Ascending aorta (tissue), 2 donors: ENCODE measurements around the gene AQP4. TPM values are rescaled to one million over a fixed set of nuclear protein-coding genes. Genes with fewer than 3 reads are reported as not detected.

Source experiments
- DNase-seq, 2 donors: peaks; one replicate each; pipeline ENCODE4 v3.0.0-alpha.2; 2019; ENCODE audit warnings: low spot score in 2 of 2
- H3K27ac ChIP-seq, 2 donors: fragments of 200-600 bp; sonication (generic); one replicate each; pipeline ENCODE4 v1.5.1; 2016 to 2017; ENCODE audit warnings: mild to moderate bottlenecking in 1 of 2
- H3K27me3 ChIP-seq: fragments of 200-600 bp; sonication (generic); one replicate; pipeline ENCODE4 v1.5.1; 2017
- H3K36me3 ChIP-seq, 2 donors: fragments of 200-600 bp; sonication (generic); one replicate each; pipeline ENCODE4 v1.5.1; 2016
- H3K4me1 ChIP-seq, 2 donors: fragments of 200-600 bp; sonication (generic); one replicate each; pipeline ENCODE4 v1.5.1; 2016 to 2017; ENCODE audit warnings: mild to moderate bottlenecking in 1 of 2
- H3K4me3 ChIP-seq, 2 donors: fragments of 200-600 bp; sonication (generic); one replicate each; pipeline ENCODE4 v1.5.1; 2016 to 2017; ENCODE audit warnings: mild to moderate bottlenecking in 1 of 2
- H3K9me3 ChIP-seq, 2 donors: fragments of 200-600 bp; sonication (generic); one replicate each; pipeline ENCODE4 v1.5.1; 2016
- intact Hi-C: fragments of 100-400 bp; cut with DNase I; formaldehyde crosslinking; loops from one replicate; pipeline ENCODE4 v1.15.1; 2023
- total RNA-seq: library from RNA; depleted of rRNA; stranded (reverse); fragments of >200 nt; gene quantifications from one replicate; pipeline ENCODE4 v1.1.0, GENCODE V29; 2016
- TF ChIP-seq, protein P1 (sequence below), 3 experiments: fragments of 200-600 bp in 2 of 3; fragments of 450-650 bp in 1 of 3; sonication (generic) in 2 of 3; IDR thresholded peaks; one replicate each; pipeline ENCODE4 v1.5.1; 2016 to 2019; ENCODE audit warnings: antibody characterized with exemption in 3 of 3, mild to moderate bottlenecking in 1 of 3, moderate library complexity in 1 of 3

AQP4 gene, protein sequence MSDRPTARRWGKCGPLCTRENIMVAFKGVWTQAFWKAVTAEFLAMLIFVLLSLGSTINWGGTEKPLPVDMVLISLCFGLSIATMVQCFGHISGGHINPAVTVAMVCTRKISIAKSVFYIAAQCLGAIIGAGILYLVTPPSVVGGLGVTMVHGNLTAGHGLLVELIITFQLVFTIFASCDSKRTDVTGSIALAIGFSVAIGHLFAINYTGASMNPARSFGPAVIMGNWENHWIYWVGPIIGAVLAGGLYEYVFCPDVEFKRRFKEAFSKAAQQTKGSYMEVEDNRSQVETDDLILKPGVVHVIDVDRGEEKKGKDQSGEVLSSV
- total RNA-seq = not detected

DNA sequence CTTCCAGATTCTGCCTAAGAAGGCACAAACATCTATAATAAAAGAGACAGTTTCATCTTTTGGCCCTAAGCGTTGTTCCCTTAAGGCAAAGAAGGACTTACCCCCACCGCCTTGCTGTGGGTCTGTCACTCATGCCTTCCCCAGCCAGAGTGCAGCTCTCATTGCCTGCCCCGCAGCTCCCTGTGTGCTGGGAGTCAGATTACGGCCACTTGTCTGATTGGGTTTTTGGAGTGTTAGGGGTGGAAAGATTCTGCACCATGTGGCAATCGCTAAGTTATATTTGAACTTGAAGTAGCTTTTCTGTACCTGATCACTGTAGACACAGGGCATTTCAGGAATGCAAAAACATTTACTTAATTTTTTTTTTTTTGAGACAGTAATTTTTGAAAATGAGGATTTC is at the start of gene AQP4:
AQP4 (minus strand) TSS at position 151 of the 400 bp plus-strand sequence; CDS start at position 133, 18 bp downstream.
- Histone ChIP-seq H3K4me3 (no peak within 1 kb of the TSS), H3K4me1 (no peaks in the 10 kb centered on the region), H3K9me3 (no peaks in the 10 kb centered on the region), H3K27ac (no peak within 1 kb of the TSS), H3K27me3 (no peaks in the 10 kb centered on the region), H3K36me3 (no peaks in the 10 kb centered on the region)
- TF ChIP-seq, protein P1, sequence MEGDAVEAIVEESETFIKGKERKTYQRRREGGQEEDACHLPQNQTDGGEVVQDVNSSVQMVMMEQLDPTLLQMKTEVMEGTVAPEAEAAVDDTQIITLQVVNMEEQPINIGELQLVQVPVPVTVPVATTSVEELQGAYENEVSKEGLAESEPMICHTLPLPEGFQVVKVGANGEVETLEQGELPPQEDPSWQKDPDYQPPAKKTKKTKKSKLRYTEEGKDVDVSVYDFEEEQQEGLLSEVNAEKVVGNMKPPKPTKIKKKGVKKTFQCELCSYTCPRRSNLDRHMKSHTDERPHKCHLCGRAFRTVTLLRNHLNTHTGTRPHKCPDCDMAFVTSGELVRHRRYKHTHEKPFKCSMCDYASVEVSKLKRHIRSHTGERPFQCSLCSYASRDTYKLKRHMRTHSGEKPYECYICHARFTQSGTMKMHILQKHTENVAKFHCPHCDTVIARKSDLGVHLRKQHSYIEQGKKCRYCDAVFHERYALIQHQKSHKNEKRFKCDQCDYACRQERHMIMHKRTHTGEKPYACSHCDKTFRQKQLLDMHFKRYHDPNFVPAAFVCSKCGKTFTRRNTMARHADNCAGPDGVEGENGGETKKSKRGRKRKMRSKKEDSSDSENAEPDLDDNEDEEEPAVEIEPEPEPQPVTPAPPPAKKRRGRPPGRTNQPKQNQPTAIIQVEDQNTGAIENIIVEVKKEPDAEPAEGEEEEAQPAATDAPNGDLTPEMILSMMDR (IDR thresholded peaks at IDR 0.05) = no peak
- intact Hi-C loops = no loop called here
- DNase-seq = no peak

DNA sequence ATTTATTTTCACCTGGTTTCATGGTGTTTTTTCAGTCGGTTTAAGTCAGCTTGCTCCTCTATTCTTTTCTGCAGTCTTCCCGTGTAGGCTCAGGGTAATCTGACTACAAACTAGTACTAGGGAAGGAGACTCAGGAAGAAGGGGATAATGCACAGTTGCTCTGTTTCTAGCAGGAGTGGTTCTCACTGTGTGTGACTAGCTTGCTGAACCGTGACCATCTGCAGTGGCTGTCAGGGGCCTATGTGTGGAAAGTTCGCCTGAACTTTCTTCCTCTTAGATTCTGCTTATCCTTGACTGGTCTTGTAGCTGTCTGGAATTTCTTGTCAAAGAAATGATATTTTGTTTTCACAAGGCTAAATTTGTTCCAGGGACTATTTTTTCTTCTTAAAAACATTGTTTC is 46.3 kb upstream of the AQP4 start:
- Histone ChIP-seq H3K27me3 (no peaks in the 10 kb centered on the region), H3K27ac (no peak overlapping the region), H3K4me3 (no peak overlapping the region), H3K9me3 (no peaks in the 10 kb centered on the region), H3K4me1 (no peaks in the 10 kb centered on the region), H3K36me3 (no peaks in the 10 kb centered on the region)
- intact Hi-C loops = no loop called here
- TF ChIP-seq, protein P1 (IDR thresholded peaks at IDR 0.05) = no peak
- no peak for DNase-seq

DNA sequence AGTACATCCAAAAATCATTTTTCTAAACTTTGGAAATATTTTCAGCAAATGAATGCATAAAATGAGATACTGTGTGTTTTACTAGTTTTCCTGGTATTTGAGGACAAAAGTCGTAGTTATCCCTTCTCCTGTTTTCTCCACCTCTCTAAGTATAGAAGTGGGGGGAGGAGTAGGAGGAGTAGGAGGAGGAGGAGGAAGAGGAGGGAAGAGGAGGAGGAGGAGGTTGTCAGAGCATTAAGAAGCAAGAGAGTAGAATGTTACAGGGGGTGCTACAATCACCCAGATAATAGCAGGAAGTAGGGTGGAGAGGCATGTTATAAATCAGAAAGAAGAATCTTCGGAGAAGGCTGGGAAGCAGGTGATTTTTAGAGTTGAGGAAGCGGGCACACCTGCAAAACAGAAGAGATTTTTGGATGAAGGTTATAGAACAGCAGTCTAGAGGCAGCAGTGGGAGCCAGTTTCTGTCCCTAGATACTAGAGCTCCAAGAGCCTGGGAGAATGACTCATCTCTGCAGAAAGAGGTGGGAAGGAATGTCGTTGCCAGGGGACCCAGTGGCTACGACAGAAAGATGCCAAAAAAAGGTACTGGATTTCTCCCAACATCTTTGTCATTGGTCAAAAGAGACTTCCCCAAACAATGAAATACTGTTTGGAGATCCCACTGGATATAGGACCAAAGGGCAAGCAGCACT is 44.2 kb upstream of the AQP4 start:
- H3K9me3 ChIP-seq = no peaks in the 10 kb centered on the region
- intact Hi-C loops = no loop called here
- no peak overlapping the region for H3K27ac ChIP-seq
- no peak for DNase-seq
- TF ChIP-seq, protein P1 (IDR thresholded peaks at IDR 0.05) = no peak
- H3K4me1 ChIP-seq = no peaks in the 10 kb centered on the region
- H3K36me3 ChIP-seq = no peaks in the 10 kb centered on the region
- H3K27me3 ChIP-seq = no peaks in the 10 kb centered on the region
- H3K4me3 ChIP-seq = no peak overlapping the region

DNA sequence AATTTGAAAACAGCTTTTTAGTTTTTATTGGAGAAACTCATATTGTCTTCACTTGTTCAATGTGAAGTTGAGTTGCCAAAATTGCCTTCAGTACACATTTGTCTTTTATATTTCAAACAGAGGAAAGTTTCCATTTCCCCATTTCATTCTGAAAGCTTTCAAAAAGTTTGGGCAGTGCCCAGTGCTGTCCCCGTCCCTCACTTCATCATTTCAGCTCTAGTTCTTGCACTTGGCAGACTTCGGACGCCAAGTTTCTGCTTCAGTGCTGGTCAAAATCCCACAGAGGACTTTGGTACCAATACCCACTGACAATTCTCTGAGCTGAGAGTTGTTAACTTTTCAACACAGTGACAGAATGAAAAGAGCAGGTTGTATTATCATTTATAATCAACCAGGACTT is 43.4 kb upstream of the AQP4 start:
- H3K9me3 ChIP-seq = no peaks in the 10 kb centered on the region
- no peaks in the 10 kb centered on the region for H3K27me3 ChIP-seq
- TF ChIP-seq, protein P1 (IDR thresholded peaks at IDR 0.05) = no peak
- intact Hi-C loops = no loop called here
- no peak overlapping the region for H3K27ac ChIP-seq
- H3K4me1 ChIP-seq = no peaks in the 10 kb centered on the region
- H3K4me3 ChIP-seq = no peak overlapping the region
- DNase-seq = no peak
- no peaks in the 10 kb centered on the region for H3K36me3 ChIP-seq

DNA sequence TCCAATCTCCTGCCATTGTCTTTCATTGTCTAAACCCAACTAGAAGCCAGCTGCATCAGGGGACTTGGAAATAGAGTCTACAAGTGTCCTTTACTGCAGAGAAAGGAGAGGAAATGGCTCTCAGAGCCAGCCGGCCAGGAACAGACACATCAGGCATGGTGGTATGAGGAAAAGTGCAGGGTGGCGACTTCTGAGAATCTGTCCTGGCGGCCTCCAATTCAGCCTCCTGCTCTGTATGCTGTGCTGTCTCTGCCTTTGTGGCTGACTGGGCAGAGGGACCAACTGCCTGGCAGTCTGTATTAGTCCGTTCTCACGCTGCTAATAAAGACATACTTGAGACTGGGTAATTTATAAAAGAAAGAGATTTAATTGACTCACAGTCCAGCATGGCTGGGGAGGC is 36.8 kb upstream of the AQP4 start:
- H3K4me3 ChIP-seq = no peak overlapping the region
- H3K9me3 ChIP-seq = no peaks in the 10 kb centered on the region
- TF ChIP-seq, protein P1 (IDR thresholded peaks at IDR 0.05) = no peak
- DNase-seq = no peak
- intact Hi-C loops = no loop called here
- H3K27ac ChIP-seq = no peak overlapping the region
- no peaks in the 10 kb centered on the region for H3K36me3 ChIP-seq
- no peaks in the 10 kb centered on the region for H3K4me1 ChIP-seq
- no peaks in the 10 kb centered on the region for H3K27me3 ChIP-seq
